ENCODE data around the gene DNAH1.

GRCh38 chr3:52431459-52432223 lies 115.5 kb downstream of the DNAH1 start:
- TF ChIP-seq CTCF (IDR thresholded peaks at IDR 0.05 in 4 of 5, conservative IDR thresholded peaks at IDR 0.05 in 1 of 5): no peak
- TF ChIP-seq POLR2A (IDR thresholded peaks at IDR 0.05): no peak
